ENCODE results near the gene ADCYAP1.
A peak's percentile ranks its signal among the peaks of the same experiment; 100 is the strongest.
"Not testable (repeated sequence)": the region's sequence is repeated elsewhere in the genome, so short reads cannot be mapped to it uniquely, and the experiment has no call there.

ADCYAP1 gene

DNA sequence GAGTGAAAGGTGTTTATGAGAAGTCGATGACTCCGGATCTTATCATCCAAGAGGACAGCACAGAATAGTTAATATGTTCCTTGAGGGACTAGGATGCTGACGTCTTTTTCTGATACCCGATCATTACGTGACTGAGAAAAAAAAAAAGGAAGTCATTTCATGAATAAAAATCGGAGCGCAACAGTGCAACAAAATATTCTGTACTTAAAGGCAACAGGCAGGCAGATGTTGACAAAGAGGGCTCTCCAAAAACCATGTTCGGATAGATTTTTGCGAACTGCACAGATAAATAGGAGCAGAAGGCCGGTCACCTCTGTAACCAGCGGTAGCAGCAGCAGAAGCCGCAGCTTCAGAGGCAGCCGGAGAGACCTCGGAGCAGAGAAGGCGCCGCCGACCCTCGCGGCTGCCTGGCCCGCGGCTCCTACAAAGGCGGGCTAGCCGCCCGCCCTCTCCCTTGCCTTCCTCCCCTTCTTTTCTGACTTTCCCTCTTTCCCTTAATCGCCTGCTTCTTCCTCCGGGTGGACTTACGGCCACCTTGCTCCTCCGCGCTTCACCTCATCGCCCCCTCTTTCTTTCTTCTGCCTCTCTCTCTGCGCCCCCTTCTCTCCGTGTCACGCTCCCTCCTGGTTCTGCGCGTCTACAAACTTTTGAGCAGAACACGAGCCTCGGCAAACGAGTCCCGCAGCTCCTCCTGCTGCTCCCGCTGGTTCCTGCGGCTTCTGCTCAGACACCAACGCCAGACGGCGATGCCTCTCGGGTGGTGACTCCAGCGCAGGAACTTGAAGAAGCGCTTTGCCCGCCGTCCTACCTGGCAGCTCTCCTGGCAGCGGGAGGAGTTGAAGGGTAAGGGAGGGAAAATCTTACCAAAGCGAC lies at the start of gene ADCYAP1:
ADCYAP1 (plus strand) TSS at position 654 of the 873 bp plus-strand sequence. CDS start 516 bp downstream, outside the sequence.
- DNase-seq (ENCODE audit: low spot score) = no peak

- no peak for DNase-seq (ENCODE audit: low spot score)
Observed at GRCh38 chr18:857986-858385, 46.7 kb upstream of the ADCYAP1 start.

DNA sequence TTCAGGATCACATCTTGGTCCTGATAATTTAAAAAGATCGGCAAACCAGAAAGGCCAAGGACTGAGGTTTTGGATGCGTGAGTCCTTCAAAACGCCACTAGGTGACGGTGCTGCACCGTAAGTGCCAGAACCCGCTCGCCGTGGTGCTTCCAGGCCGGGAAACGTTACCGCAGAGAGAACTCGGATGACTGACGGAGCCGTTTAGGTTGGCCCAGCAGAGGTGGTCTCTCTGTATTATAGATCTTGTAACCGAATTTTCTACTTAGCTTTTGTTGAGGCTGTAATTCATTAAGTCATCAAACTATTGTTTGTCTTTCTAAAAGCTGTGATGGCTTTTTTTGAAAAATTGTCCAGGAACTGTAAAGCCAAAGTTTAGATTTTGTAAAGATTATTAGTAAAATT lies 39.8 kb upstream of the ADCYAP1 start:
- peak; percentile 30 for DNase-seq (ENCODE audit: low spot score)

DNA sequence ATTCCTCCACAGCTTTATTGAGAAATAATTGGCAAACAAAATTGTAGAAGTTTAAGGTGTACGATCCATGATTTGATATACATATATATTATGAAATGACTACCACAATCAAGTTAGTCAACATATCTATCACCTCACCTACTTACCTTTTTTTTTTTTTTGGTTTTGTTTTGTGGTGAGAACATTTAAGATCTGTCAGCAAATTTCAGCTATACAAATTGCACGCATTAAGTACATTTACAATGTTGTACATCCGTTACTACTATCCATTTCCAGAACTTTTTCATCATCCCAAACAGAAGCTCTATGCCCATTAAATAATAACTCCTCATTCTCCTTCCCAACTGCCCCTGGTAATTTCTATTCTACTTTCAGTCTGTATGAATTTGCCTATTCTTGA lies 37.4 kb upstream of the ADCYAP1 start:
- no peak for DNase-seq (ENCODE audit: low spot score)

GRCh38 chr18:873426-873825 lies 31.2 kb upstream of the ADCYAP1 start:
- not testable (repeated sequence) for DNase-seq (ENCODE audit: low spot score)

DNA sequence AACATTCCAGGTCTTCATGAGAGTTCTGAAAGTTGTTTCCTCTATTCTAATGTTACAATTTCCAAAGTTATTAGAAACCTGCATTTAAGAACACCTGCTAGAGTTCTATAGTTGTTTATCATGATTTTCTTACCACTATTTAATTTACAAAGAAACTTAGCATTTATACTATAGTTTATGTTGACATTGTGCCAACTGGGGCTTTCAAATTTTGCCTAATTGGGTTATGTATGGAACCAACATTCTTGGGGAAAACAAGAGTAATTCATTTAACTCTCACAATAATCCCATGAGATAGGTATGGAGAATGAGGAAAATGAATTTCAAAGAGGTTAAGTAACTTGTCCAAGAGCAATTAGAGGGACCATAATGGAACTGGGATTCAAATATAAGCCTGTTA lies 28.8 kb upstream of the ADCYAP1 start:
- DNase-seq (ENCODE audit: low spot score) = no peak

- no peak for DNase-seq (ENCODE audit: low spot score)
Observed at GRCh38 chr18:877238-877637, 27.4 kb upstream of the ADCYAP1 start.

GRCh38 chr18:886076-886475 lies 18.6 kb upstream of the ADCYAP1 start:
- no peak for DNase-seq (ENCODE audit: low spot score)

GRCh38 chr18:887716-888115 lies 17.0 kb upstream of the ADCYAP1 start:
- DNase-seq (ENCODE audit: low spot score) = no peak

DNA sequence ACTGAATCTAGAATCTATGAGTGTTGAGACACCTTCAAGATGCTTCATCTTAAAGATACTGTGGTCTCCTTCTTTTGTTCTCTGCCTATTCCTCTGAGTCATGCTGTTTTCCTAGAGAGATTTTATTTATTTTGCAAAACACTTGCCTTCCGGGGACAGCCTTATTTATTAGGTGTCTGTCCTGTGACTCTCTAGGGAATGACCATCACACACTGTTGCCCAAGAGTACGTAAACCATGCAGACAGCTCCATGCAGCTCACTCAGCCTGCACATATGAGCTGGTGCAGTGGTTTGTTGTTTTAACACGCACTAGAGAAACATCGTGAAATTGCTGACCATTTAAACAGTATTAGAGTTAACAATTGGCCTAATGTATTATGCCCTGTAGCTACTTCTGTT lies 12.4 kb upstream of the ADCYAP1 start:
- no peak for DNase-seq (ENCODE audit: low spot score)

GRCh38 chr18:896315-896714 lies 8.4 kb upstream of the ADCYAP1 start:
- DNase-seq (ENCODE audit: low spot score) = no peak

- DNase-seq (ENCODE audit: low spot score) = no peak
Observed at GRCh38 chr18:901761-902160, 2.9 kb upstream of the ADCYAP1 start.

- DNase-seq (ENCODE audit: low spot score) = no peak
Observed at GRCh38 chr18:902229-902628, 2.4 kb upstream of the ADCYAP1 start.

GRCh38 chr18:903701-904100 lies 970 bp upstream of the ADCYAP1 start:
- no peak for DNase-seq (ENCODE audit: low spot score)

- DNase-seq (ENCODE audit: low spot score) = no peak
Observed at GRCh38 chr18:905307-905947, 756 bp downstream of the ADCYAP1 start.

DNA sequence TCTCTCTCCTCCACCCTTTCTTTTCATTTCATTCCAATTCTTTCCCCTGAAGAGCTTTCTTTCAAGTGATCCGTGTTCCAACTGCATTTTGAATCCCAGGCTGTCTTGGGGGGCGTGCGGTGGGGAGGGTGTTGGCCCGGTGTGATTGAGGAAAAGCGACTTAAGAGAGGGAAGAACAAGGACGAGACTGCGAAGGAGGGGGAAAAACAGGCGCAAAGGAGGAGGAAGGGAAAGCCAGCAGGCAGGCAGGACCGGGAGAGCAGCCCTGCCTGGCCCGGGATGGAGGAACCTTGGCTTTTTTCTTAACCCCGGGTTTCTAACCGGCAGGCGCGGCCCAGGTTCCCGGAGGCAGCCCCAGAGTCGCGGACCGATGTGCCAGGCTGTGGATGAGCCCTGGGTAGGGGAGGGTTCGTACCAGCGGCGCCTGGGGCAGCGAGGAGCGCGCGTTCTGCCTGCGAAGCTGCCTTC lies 1.3 kb downstream of the ADCYAP1 start:
- no peak for DNase-seq (ENCODE audit: low spot score)

DNA sequence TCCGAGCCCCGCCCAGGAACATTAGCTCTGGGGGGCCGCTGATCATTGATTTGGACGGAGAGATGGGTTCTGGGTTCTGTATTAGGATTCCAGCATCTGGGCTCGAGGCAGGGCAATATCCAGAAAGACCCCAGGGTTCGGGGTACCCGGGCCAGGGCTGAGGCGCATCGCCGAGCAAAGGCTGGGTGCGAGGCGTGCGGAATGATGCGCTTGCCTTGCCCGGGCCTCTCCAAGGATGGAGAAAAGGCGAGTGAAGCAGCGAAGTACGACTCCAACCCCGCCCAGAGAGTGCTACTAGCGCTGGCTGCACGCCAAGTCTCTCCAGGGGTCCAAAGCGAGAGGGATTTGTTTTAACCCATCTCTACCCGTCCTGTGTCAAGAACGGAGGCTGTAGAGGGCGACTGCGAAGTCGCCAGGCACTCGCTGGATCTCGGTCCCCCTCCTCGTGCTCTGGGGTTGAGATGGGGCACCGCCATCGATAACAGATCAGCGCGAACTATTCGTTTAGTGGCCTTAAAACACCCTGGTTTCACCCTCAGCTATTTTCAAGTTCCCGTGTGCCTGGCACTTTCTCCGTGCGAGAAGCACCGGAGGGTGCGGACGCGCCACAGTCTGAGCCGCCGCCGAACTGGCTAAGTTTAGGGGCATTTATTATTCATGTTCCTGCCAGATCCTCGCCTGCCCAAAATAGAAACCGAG lies 1.9 kb downstream of the ADCYAP1 start:
- DNase-seq (ENCODE audit: low spot score) = no peak

- no peak for DNase-seq (ENCODE audit: low spot score)
Observed at GRCh38 chr18:907115-907884, 2.6 kb downstream of the ADCYAP1 start.

- no peak for DNase-seq (ENCODE audit: low spot score)
Observed at GRCh38 chr18:907885-908757, 3.5 kb downstream of the ADCYAP1 start.

GRCh38 chr18:908758-909724 lies 4.4 kb downstream of the ADCYAP1 start:
- no peak for DNase-seq (ENCODE audit: low spot score)

All from germinal center (tissue), 1 donor.